ENCODE measurements around the gene RHOBTB1. TPM values are rescaled to one million over a fixed set of nuclear protein-coding genes. Genes with fewer than 3 reads are reported as not detected.

The RHOBTB1 gene
- total and polyA plus RNA-seq, 12 donors: 4.3 to 20.5 (median 12.3) TPM

DNA sequence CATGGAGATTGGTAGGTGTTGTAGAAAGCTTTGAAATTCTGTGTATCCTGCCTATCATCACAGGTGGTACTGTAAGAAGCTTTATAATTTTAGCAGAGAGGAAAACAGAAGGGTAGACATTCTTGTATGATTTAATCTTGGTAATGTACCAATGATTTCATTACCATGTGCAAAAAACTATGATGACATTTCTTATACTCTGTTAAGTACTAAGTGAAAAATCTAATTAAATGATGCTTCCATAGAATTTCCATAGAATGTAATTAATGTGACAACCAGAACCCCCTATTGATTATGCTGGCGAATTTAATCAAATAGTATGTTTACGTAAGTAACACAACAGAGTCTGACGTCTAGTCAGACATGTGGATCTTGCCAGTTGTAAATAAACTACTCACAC is 16.0 kb upstream of the RHOBTB1 start:
- Histone ChIP-seq H3K27ac (no peak overlapping the region), H3K4me1 (peaks cover 0 to 20% (median 10%) of the 10 kb centered on the region in 9 donors), H3K36me3 (no peaks in the 10 kb centered on the region), H3K27me3 (no peaks in the 10 kb centered on the region), H3K4me3 (no peak overlapping the region), H3K9me3 (no peaks in the 10 kb centered on the region)
- intact Hi-C loops (cut with DNase I): loop anchor here (5.0 to 10.0 kb wide), 5 partner anchors 78 to 325 kb away; no protein-coding TSS in a partner anchor
- TF ChIP-seq, protein P1, sequence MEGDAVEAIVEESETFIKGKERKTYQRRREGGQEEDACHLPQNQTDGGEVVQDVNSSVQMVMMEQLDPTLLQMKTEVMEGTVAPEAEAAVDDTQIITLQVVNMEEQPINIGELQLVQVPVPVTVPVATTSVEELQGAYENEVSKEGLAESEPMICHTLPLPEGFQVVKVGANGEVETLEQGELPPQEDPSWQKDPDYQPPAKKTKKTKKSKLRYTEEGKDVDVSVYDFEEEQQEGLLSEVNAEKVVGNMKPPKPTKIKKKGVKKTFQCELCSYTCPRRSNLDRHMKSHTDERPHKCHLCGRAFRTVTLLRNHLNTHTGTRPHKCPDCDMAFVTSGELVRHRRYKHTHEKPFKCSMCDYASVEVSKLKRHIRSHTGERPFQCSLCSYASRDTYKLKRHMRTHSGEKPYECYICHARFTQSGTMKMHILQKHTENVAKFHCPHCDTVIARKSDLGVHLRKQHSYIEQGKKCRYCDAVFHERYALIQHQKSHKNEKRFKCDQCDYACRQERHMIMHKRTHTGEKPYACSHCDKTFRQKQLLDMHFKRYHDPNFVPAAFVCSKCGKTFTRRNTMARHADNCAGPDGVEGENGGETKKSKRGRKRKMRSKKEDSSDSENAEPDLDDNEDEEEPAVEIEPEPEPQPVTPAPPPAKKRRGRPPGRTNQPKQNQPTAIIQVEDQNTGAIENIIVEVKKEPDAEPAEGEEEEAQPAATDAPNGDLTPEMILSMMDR (IDR thresholded peaks at IDR 0.05): no peak
- DNase-seq: no peak
- ATAC-seq: no peak
- 91 to 95% methylated on average over 3 of the region's 3 CpGs for WGBS, 2 donors

DNA sequence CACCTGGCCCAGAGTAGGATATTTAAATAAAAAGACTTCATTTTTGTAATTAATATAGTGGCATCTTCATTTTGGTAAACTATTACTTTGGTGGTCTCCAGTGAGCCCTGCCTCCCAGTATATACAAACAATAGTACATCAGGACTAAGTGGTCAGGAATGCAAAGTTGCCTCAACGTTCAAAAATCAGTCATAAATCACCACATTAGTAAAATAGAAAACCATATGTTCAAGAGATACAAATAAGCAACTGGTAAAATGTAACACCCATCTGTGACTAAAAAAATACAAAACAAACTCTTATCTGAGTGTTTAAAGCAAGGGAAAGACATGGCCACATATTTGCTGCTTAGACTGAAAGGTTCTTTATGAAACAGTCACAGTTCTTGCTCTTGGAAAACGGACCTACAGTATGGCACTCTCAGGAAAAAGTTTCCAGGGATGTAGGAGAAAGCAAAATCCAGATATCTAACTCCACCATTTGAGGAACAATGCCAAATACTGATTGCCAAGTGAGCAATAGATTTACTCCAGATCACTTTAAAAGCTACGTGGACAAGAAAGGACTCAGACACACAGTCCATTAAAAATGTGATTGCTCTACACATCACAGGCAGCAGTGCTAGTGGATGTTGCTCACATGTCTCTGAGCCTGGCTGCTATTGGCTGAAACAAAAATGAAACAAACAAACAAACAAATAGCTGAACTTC is 15.1 kb upstream of the RHOBTB1 start:
- ATAC-seq (no peak), DNase-seq (no peak)
- intact Hi-C loops (cut with DNase I): loop anchor here in 2 of 10 donors (10.0 kb wide), 1 partner anchor 74 kb away; no protein-coding TSS in a partner anchor
- Histone ChIP-seq H3K36me3 (no peaks in the 10 kb centered on the region), H3K27me3 (no peaks in the 10 kb centered on the region), H3K4me1 (peaks cover 0 to 12% (median 10%) of the 10 kb centered on the region in 9 donors), H3K4me3 (no peak overlapping the region), H3K27ac (no peak overlapping the region), H3K9me3 (no peaks in the 10 kb centered on the region)
- whole genome bisulfite sequencing, 2 donors: 32 to 40% methylated on average over 3 of the region's 3 CpGs
- TF ChIP-seq, protein P1 (IDR thresholded peaks at IDR 0.05): no peak

DNA sequence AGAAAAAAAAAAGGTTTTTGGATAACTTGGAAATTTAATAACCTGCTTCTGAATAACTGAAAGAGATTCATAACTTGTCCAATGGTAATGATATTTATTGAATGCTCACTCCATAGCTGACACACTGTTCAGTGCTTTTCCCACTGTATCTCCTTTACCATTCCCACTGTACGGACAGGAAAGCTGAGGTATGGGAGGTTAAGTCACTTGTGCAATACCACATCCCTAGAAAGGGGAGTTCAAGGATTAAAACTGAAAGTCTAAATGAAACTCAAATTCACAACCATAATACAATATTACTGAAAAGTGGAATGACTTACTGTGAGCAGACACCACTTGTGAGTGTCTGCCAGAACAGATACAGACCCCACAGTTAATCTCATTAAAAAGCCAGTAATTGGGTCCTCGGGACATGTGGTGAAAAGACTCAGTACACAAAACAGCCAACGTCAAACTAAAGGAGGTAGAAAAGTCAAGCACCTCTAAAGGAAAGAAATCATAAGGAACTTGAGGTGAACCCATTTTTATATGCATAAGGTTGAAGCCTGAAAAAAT is 13.8 kb upstream of the RHOBTB1 start:
- DNase-seq (no peak), ATAC-seq (no peak)
- H3K4me3 ChIP-seq: no peak overlapping the region
- TF ChIP-seq, protein P1 (IDR thresholded peaks at IDR 0.05): no peak
- H3K27me3 ChIP-seq: no peaks in the 10 kb centered on the region
- H3K9me3 ChIP-seq: no peaks in the 10 kb centered on the region
- no peaks in the 10 kb centered on the region for H3K36me3 ChIP-seq
- WGBS, 2 donors: 82 to 87% methylated on average over 3 of the region's 3 CpGs
- H3K27ac ChIP-seq: no peak overlapping the region
- intact Hi-C loops (cut with DNase I): loop anchor here in 2 of 10 donors (10.0 kb wide), 1 partner anchor 73 kb away; no protein-coding TSS in a partner anchor
- peaks cover 0 to 10% (median 0%) of the 10 kb centered on the region in 9 donors for H3K4me1 ChIP-seq

DNA sequence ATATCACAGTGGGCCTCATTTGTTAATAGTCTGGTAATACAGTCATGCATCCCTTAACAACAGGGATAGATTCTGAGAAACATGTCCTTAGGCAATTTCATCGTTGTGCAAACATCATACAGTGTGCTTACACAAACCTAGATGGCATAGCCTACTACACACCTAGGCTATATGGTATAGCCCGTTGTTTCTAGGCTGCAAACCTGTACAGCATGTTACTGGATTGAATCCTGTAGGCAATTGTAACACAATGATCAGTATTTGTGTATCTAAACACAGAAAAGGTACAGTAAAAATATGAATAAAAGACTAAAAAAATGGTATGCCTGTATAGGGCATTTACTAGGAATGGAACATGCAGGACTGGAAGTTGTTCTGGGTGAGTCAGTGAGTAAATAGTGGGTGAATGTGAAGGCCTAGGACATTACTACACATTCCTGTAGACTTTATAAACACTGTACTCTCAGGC is 12.0 kb upstream of the RHOBTB1 start:
- H3K9me3 ChIP-seq: no peaks in the 10 kb centered on the region
- DNase-seq (no peak), ATAC-seq (no peak)
- TF ChIP-seq, protein P1 (IDR thresholded peaks at IDR 0.05): no peak
- intact Hi-C loops (cut with DNase I): loop anchor here in 2 of 10 donors (10.0 kb wide), 1 partner anchor 71 kb away; no protein-coding TSS in a partner anchor
- H3K4me1 ChIP-seq: peaks cover 0 to 10% (median 0%) of the 10 kb centered on the region in 9 donors
- no peaks in the 10 kb centered on the region for H3K27me3 ChIP-seq
- no peak overlapping the region for H3K27ac ChIP-seq
- no peaks in the 10 kb centered on the region for H3K36me3 ChIP-seq
- no peak overlapping the region for H3K4me3 ChIP-seq
- 92 to 94% methylated on average over 2 of the region's 2 CpGs for WGBS, 2 donors
